HFFc6 (cell line): ENCODE results near the gene AREG. TPM values are rescaled to one million over a fixed set of nuclear protein-coding genes. Genes with fewer than 3 reads are reported as not detected.

Source experiments
- DNase-seq: peaks from one replicate; pipeline ENCODE4 v3.0.0-alpha.2; 2018
- H3K27ac Mint-ChIP-seq: 2 replicates; pipeline ENCODE4 v1.8.0; 2020; ENCODE audit warnings: mild to moderate bottlenecking, mixed read lengths
- H3K27me3 Mint-ChIP-seq: 2 replicates; pipeline ENCODE4 v1.8.0; 2021; ENCODE audit warnings: mild to moderate bottlenecking, moderate library complexity, mixed read lengths; ENCODE audit not compliant: insufficient read depth
- H3K36me3 Mint-ChIP-seq: 2 replicates; pipeline ENCODE4 v1.8.0; 2021; ENCODE audit warnings: low read depth, mixed read lengths
- H3K4me1 Mint-ChIP-seq: 2 replicates; pipeline ENCODE4 v1.8.0; 2020; ENCODE audit warnings: low read depth, mixed read lengths
- H3K4me3 Mint-ChIP-seq: 2 replicates; pipeline ENCODE4 v1.8.0; 2020; ENCODE audit warnings: mild to moderate bottlenecking, moderate library complexity, mixed read lengths
- H3K9me3 Mint-ChIP-seq: 2 replicates; pipeline ENCODE4 v1.8.0; 2020; ENCODE audit warnings: mild to moderate bottlenecking, mixed read lengths
- total RNA-seq, 6 experiments: library from RNA; stranded (reverse); fragmentation: NEBNext Ultra II Directional; extraction: Animal tissue kit (Norgen Biotek cat#: 25700); gene quantifications; 2 replicates in 1 of 6; 3 replicates in 5 of 6; pipeline ENCODE4 v1.2.3, GENCODE V29; 2021
- TF ChIP-seq, protein P1 (sequence below): fragments of 200-600 bp; sonication (generic); IDR thresholded peaks from 2 replicates; pipeline ENCODE4 v1.5.0; 2021; ENCODE audit warnings: antibody characterized with exemption, mild to moderate bottlenecking

Gene AREG
- total RNA-seq, 6 experiments from 2014 or later = 0.24 to 0.70 (median 0.45) TPM; not detected in 1

GRCh38 chr4:74433043-74433442, 11.9 kb upstream of the AREG start:
- H3K27me3 Mint-ChIP-seq = no peaks in the 10 kb centered on the region; the same call in 1 of the 2 replicates
- H3K4me3 Mint-ChIP-seq = no peak overlapping the region
- peak; percentile 6 for DNase-seq
- H3K27ac Mint-ChIP-seq = no peak overlapping the region
- H3K36me3 Mint-ChIP-seq = no peaks in the 10 kb centered on the region
- H3K4me1 Mint-ChIP-seq = peaks cover 27% of the 10 kb centered on the region
- TF ChIP-seq, protein P1, sequence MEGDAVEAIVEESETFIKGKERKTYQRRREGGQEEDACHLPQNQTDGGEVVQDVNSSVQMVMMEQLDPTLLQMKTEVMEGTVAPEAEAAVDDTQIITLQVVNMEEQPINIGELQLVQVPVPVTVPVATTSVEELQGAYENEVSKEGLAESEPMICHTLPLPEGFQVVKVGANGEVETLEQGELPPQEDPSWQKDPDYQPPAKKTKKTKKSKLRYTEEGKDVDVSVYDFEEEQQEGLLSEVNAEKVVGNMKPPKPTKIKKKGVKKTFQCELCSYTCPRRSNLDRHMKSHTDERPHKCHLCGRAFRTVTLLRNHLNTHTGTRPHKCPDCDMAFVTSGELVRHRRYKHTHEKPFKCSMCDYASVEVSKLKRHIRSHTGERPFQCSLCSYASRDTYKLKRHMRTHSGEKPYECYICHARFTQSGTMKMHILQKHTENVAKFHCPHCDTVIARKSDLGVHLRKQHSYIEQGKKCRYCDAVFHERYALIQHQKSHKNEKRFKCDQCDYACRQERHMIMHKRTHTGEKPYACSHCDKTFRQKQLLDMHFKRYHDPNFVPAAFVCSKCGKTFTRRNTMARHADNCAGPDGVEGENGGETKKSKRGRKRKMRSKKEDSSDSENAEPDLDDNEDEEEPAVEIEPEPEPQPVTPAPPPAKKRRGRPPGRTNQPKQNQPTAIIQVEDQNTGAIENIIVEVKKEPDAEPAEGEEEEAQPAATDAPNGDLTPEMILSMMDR = no peak
- no peaks in the 10 kb centered on the region for H3K9me3 Mint-ChIP-seq

DNA sequence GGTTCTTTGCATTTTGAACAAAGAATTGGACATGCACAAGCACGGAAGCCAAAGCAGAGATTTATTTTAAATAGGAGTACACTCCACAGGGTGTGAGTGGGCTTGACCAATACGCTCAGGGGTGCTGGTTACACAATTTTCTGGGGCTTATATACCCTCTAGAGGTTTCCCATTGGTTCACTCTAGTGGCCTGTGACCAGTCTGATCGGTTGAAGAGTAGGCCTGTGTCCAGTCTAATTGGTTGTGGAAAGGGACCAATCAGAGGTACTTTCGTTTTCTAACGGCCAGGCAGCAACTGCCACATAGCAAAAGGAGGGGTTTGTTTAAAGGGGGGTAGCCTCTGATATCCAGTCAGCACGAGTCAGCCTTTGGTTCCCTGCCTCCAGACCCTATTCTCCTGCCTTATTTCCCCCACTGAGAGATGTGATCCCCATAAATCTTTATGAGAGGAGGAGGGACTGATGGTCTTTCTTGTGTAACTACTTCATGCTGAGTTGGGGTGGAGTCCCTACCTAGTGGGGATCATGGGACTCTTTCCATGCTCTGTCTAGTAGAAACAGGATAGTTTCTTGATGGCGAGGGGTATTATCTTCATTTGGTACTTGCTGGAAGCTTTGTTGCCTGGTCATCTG, 11.3 kb upstream of the AREG start:
- TF ChIP-seq, protein P1 = no peak
- peaks cover 21% of the 10 kb centered on the region for H3K4me1 Mint-ChIP-seq
- no peaks in the 10 kb centered on the region for H3K36me3 Mint-ChIP-seq
- no peak for DNase-seq
- no peaks in the 10 kb centered on the region; the same call in none of the 2 replicates for H3K27me3 Mint-ChIP-seq
- no peak overlapping the region for H3K27ac Mint-ChIP-seq
- H3K4me3 Mint-ChIP-seq = no peak overlapping the region
- no peaks in the 10 kb centered on the region for H3K9me3 Mint-ChIP-seq

DNA sequence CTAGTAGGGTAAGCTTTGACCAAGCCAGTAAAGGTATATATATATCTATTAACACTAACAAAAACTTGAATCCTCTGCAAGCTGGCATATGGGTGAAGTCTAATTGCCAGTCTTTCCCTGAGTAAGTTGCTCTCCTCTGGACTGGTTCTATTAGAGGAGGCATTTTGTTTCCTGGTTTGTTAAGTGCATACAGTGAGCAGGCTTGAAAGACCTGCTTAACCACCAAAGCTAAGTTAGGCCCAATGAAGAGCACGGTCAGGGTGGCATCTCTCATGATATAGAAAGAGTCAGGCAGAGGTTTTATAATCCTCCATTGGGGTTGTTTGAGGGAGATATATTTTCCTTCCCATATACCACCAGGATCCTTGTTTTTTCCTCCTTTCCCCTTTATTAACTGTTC, 9.6 kb upstream of the AREG start:
- DNase-seq = no peak
- Mint-ChIP-seq H3K27me3 (no peaks in the 10 kb centered on the region; the same call in none of the 2 replicates), H3K36me3 (no peaks in the 10 kb centered on the region), H3K27ac (no peak overlapping the region), H3K4me1 (peaks cover 15% of the 10 kb centered on the region), H3K9me3 (no peaks in the 10 kb centered on the region; the same call in 1 of the 2 replicates), H3K4me3 (no peak overlapping the region)
- TF ChIP-seq, protein P1 = no peak

GRCh38 chr4:74437866-74438265, 7.1 kb upstream of the AREG start:
- Mint-ChIP-seq H3K4me3 (no peak overlapping the region), H3K27me3 (peaks cover 1% of the 10 kb centered on the region), H3K36me3 (no peaks in the 10 kb centered on the region), H3K4me1 (peaks cover 26% of the 10 kb centered on the region), H3K9me3 (no peaks in the 10 kb centered on the region; the same call in 1 of the 2 replicates), H3K27ac (no peak overlapping the region)
- no peak for DNase-seq
- TF ChIP-seq, protein P1 = no peak

GRCh38 chr4:74438661-74439060, 6.3 kb upstream of the AREG start:
- Mint-ChIP-seq H3K27me3 (peaks cover 1% of the 10 kb centered on the region), H3K9me3 (no peaks in the 10 kb centered on the region; the same call in 1 of the 2 replicates), H3K4me3 (no peak overlapping the region), H3K36me3 (no peaks in the 10 kb centered on the region), H3K4me1 (peaks cover 20% of the 10 kb centered on the region), H3K27ac (no peak overlapping the region)
- DNase-seq = no peak
- TF ChIP-seq, protein P1 = no peak
